ENCODE data around the gene CA12. TPM values are rescaled to one million over a fixed set of nuclear protein-coding genes. Genes with fewer than 3 reads are reported as not detected.
A peak's percentile ranks its signal among the peaks of the same experiment; 100 is the strongest.

The CA12 gene
- total RNA-seq, 1 experiment from 2014 or later: 2.8 TPM

- peak overlapping the region; percentile 29; the same call in 1 of the 2 replicates for H3K4me3 Mint-ChIP-seq
- peaks cover 63% of the 10 kb centered on the region for H3K4me1 Mint-ChIP-seq
- ChIA-PET POLR2A (interaction anchor here (1.2 kb wide), 1 partner anchor 27 kb away, joined by 3 read pairs; no protein-coding TSS in a partner anchor), CTCF (interaction anchor here (1.1 kb wide), 1 partner anchor 14 kb away, joined by 4 read pairs; no protein-coding TSS in a partner anchor)
- TF ChIP-seq, protein P1, sequence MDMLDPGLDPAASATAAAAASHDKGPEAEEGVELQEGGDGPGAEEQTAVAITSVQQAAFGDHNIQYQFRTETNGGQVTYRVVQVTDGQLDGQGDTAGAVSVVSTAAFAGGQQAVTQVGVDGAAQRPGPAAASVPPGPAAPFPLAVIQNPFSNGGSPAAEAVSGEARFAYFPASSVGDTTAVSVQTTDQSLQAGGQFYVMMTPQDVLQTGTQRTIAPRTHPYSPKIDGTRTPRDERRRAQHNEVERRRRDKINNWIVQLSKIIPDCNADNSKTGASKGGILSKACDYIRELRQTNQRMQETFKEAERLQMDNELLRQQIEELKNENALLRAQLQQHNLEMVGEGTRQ (CRISPR knock-in tag; IDR thresholded peaks at IDR 0.05): no peak
- TF ChIP-seq PRRX2 (CRISPR knock-in tag; IDR thresholded peaks at IDR 0.05) (no peak), NR2C2 (CRISPR knock-in tag; IDR thresholded peaks at IDR 0.05) (no peak), FOXP1 (CRISPR knock-in tag; IDR thresholded peaks at IDR 0.05; ENCODE audit: borderline replicate concordance) (no peak), CREB1 (CRISPR knock-in tag; IDR thresholded peaks at IDR 0.05) (no peak), RORB (CRISPR knock-in tag; IDR thresholded peaks at IDR 0.05) (no peak), ESRRA (CRISPR knock-in tag; IDR thresholded peaks at IDR 0.05; ENCODE audit: borderline replicate concordance) (no peak), ATF6 (CRISPR knock-in tag; IDR thresholded peaks at IDR 0.05) (no peak), ZNF423 (CRISPR knock-in tag; IDR thresholded peaks at IDR 0.05) (no peak)
- TF ChIP-seq, protein P2, sequence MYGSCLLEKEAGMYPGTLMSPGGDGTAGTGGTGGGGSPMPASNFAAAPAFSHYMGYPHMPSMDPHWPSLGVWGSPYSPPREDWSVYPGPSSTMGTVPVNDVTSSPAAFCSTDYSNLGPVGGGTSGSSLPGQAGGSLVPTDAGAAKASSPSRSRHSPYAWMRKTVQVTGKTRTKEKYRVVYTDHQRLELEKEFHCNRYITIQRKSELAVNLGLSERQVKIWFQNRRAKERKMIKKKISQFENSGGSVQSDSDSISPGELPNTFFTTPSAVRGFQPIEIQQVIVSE (CRISPR knock-in tag; IDR thresholded peaks at IDR 0.05; ENCODE audit: borderline replicate concordance): no peak
- TF ChIP-seq, protein P3, sequence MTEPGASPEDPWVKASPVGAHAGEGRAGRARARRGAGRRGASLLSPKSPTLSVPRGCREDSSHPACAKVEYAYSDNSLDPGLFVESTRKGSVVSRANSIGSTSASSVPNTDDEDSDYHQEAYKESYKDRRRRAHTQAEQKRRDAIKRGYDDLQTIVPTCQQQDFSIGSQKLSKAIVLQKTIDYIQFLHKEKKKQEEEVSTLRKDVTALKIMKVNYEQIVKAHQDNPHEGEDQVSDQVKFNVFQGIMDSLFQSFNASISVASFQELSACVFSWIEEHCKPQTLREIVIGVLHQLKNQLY (CRISPR knock-in tag; IDR thresholded peaks at IDR 0.05): no peak
- no peaks in the 10 kb centered on the region for H3K27me3 Mint-ChIP-seq (ENCODE audit: low read depth)
- H3K9me3 Mint-ChIP-seq: no peaks in the 10 kb centered on the region
- DNase-seq (ENCODE audit: low spot score) (no peak), ATAC-seq (peak; percentile 60)
- no peaks in the 10 kb centered on the region for H3K36me3 Mint-ChIP-seq
- peak overlapping the region; percentile 98 for H3K27ac Mint-ChIP-seq
These were observed 69.4 kb downstream of the CA12 start for GRCh38 chr15:63312286-63312685.

- ChIA-PET POLR2A (interaction anchor here (1.1 kb wide), 1 partner anchor 36 kb away, joined by 3 read pairs; no protein-coding TSS in a partner anchor), CTCF (no interaction called here)
- peaks cover 52% of the 10 kb centered on the region for H3K4me1 Mint-ChIP-seq
- H3K4me3 Mint-ChIP-seq: no peak overlapping the region
- H3K27ac Mint-ChIP-seq: peak overlapping the region; percentile 77
- no peaks in the 10 kb centered on the region for H3K27me3 Mint-ChIP-seq (ENCODE audit: low read depth)
- ATAC-seq: no peak
- no peak for DNase-seq (ENCODE audit: low spot score)
- H3K36me3 Mint-ChIP-seq: no peaks in the 10 kb centered on the region
- H3K9me3 Mint-ChIP-seq: no peaks in the 10 kb centered on the region
- TF ChIP-seq ATF2 (CRISPR knock-in tag; IDR thresholded peaks at IDR 0.05; ENCODE audit: borderline replicate concordance, low read depth) (no peak), ZNF416 (CRISPR knock-in tag; IDR thresholded peaks at IDR 0.05) (no peak), RELA (CRISPR knock-in tag; IDR thresholded peaks at IDR 0.05; ENCODE audit: borderline replicate concordance) (no peak), ZNF671 (CRISPR knock-in tag; IDR thresholded peaks at IDR 0.05) (no peak), SMAD4 (CRISPR knock-in tag; IDR thresholded peaks at IDR 0.05) (no peak), PRRX2 (CRISPR knock-in tag; IDR thresholded peaks at IDR 0.05) (no peak), ATF3 (CRISPR knock-in tag; conservative IDR thresholded peaks at IDR 0.05) (no peak), TCF7 (CRISPR knock-in tag; IDR thresholded peaks at IDR 0.05; ENCODE audit: low read depth) (no peak), IRF1 (CRISPR knock-in tag; IDR thresholded peaks at IDR 0.05) (no peak), ARID4B (CRISPR knock-in tag; IDR thresholded peaks at IDR 0.05; ENCODE audit: borderline replicate concordance) (no peak), CREB1 (CRISPR knock-in tag; IDR thresholded peaks at IDR 0.05) (no peak)
- TF ChIP-seq, protein P4, sequence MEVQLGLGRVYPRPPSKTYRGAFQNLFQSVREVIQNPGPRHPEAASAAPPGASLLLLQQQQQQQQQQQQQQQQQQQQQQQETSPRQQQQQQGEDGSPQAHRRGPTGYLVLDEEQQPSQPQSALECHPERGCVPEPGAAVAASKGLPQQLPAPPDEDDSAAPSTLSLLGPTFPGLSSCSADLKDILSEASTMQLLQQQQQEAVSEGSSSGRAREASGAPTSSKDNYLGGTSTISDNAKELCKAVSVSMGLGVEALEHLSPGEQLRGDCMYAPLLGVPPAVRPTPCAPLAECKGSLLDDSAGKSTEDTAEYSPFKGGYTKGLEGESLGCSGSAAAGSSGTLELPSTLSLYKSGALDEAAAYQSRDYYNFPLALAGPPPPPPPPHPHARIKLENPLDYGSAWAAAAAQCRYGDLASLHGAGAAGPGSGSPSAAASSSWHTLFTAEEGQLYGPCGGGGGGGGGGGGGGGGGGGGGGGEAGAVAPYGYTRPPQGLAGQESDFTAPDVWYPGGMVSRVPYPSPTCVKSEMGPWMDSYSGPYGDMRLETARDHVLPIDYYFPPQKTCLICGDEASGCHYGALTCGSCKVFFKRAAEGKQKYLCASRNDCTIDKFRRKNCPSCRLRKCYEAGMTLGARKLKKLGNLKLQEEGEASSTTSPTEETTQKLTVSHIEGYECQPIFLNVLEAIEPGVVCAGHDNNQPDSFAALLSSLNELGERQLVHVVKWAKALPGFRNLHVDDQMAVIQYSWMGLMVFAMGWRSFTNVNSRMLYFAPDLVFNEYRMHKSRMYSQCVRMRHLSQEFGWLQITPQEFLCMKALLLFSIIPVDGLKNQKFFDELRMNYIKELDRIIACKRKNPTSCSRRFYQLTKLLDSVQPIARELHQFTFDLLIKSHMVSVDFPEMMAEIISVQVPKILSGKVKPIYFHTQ (CRISPR knock-in tag; IDR thresholded peaks at IDR 0.05): no peak
These were observed 71.0 kb downstream of the CA12 start for GRCh38 chr15:63310646-63311045.
